Measurements from ENCODE around the gene PREX1. TPM values are rescaled to one million over a fixed set of nuclear protein-coding genes. Genes with fewer than 3 reads are reported as not detected.

Gene PREX1
- total RNA-seq, 1 donor from 2014 or later: 78.2 TPM

- no peaks in the 10 kb centered on the region for H3K4me1 ChIP-seq
- DNase-seq: no peak
- intact Hi-C loops (cut with DNase I): no loop called here
- no peaks in the 10 kb centered on the region for H3K36me3 ChIP-seq
- no peak for TF ChIP-seq CTCF (IDR thresholded peaks at IDR 0.05)
- no peaks in the 10 kb centered on the region for H3K9me3 ChIP-seq
- no peak overlapping the region for H3K4me3 ChIP-seq
- peaks cover 13% of the 10 kb centered on the region for H3K27me3 ChIP-seq (ENCODE audit: low read depth)
- no peak overlapping the region for H3K27ac ChIP-seq
- ATAC-seq: no peak
These were observed 218.3 kb downstream of the PREX1 start for GRCh38 chr20:48609491-48609978.

GRCh38 chr20:48608756-48609155 is 219.0 kb downstream of the PREX1 start:
- intact Hi-C loops (cut with DNase I): no loop called here
- H3K27ac ChIP-seq: no peak overlapping the region
- TF ChIP-seq CTCF (IDR thresholded peaks at IDR 0.05): no peak
- no peak for DNase-seq
- H3K36me3 ChIP-seq: no peaks in the 10 kb centered on the region
- no peaks in the 10 kb centered on the region for H3K4me1 ChIP-seq
- ATAC-seq: no peak
- H3K9me3 ChIP-seq: no peaks in the 10 kb centered on the region
- peaks cover 16% of the 10 kb centered on the region for H3K27me3 ChIP-seq (ENCODE audit: low read depth)
- H3K4me3 ChIP-seq: no peak overlapping the region

DNA sequence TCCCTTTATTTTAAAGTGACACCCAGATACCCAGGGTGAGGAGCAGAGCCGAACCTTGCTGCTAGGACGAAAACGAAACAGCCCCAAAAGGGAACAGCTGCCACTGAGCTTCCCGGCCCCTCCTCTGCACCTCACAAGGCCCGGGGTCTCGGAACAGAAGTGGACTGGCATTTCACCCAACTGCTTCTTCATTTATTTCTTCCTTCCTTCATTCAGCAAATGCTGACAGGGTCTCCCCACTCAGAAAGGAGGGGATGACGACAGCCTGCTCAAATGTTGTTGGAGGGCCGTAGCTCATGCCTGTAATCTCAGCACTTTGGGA is 220.3 kb downstream of the PREX1 start:
- H3K36me3 ChIP-seq: no peaks in the 10 kb centered on the region
- intact Hi-C loops (cut with DNase I): no loop called here
- DNase-seq (no peak), ATAC-seq (no peak)
- H3K4me1 ChIP-seq: no peaks in the 10 kb centered on the region
- TF ChIP-seq CTCF (IDR thresholded peaks at IDR 0.05): no peak
- peaks cover 23% of the 10 kb centered on the region for H3K27me3 ChIP-seq (ENCODE audit: low read depth)
- no peak overlapping the region for H3K27ac ChIP-seq
- H3K9me3 ChIP-seq: no peaks in the 10 kb centered on the region
- no peak overlapping the region for H3K4me3 ChIP-seq

DNA sequence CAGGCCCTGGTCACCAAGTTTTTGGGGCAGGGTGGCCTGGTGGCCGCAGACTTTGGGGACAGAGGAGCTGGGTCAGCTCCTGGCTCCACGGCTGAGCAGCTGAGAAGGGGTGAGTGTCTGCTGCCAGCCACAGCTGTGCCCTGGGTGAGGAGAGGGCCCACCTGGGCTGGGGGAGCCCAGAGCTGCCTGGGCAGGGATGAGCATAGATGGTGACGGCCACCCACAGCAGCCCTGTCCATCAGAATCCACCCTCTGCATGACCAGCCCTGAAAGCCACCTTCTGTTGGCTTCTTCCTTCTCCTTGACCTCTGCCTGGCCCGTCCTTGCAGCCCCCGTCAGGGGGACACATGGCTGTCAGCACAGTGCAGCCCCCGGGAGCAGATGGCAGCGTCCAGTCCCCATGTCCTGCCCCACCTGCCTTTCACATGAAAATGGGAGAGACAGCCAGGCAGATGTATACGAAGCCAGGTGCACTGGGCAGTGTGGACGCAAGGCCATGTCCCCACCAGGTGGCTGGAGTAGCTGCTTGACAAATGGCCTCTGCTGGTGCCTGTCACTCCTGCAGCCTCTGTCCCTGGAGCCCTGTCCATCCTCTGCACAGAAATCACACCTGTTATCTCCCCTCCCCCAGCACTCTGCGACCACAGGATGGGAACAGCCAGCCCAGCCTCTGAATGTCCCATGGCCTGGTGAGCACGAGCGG is 220.8 kb downstream of the PREX1 start:
- no peak overlapping the region for H3K27ac ChIP-seq
- H3K4me1 ChIP-seq: no peaks in the 10 kb centered on the region
- ATAC-seq (no peak), DNase-seq (peak; percentile 21)
- no peaks in the 10 kb centered on the region for H3K36me3 ChIP-seq
- intact Hi-C loops (cut with DNase I): no loop called here
- peaks cover 23% of the 10 kb centered on the region for H3K27me3 ChIP-seq (ENCODE audit: low read depth)
- H3K4me3 ChIP-seq: no peak overlapping the region
- TF ChIP-seq CTCF (IDR thresholded peaks at IDR 0.05): no peak
- H3K9me3 ChIP-seq: no peaks in the 10 kb centered on the region

- ATAC-seq: peak in 1 of 2 donors; percentile 12
These were observed 221.5 kb downstream of the PREX1 start for GRCh38 chr20:48606172-48606840.

More at GRCh38 chr20:48606172-48606840, 221.5 kb downstream of the PREX1 start:
- H3K4me3 ChIP-seq: no peak overlapping the region
- H3K27ac ChIP-seq: no peak overlapping the region
- no peaks in the 10 kb centered on the region for H3K4me1 ChIP-seq
- H3K27me3 ChIP-seq (ENCODE audit: low read depth): peaks cover 23% of the 10 kb centered on the region
- intact Hi-C loops (cut with DNase I): no loop called here
- H3K36me3 ChIP-seq: no peaks in the 10 kb centered on the region
- TF ChIP-seq CTCF (IDR thresholded peaks at IDR 0.05): no peak
- DNase-seq: peak; percentile 28
- no peaks in the 10 kb centered on the region for H3K9me3 ChIP-seq

Measured in lower lobe of right lung (tissue), 2 donors.